ENCODE data around the gene FBXL7. TPM values are rescaled to one million over a fixed set of nuclear protein-coding genes. Genes with fewer than 3 reads are reported as not detected.

Gene FBXL7
- total RNA-seq, 2 experiments from 2014 or later, result not detected

DNA sequence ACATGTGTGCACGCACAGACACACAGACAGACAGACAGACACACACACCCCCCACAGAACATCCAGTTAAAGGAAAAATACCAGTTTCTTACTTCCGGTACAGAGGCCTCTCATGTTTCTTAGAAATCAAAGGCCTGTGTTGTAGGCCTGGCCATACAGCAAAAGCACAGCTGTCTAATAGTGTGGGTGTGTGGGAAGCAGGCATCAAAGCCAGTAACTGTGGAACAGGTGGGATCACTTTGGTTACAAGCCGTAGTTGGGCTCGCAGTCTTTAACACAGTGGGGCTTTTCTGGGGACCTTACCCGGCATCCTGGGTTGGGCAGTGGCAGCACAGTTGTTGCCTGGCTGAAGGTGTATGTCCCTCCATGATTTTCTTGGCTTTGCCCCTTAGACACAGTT is 55.2 kb downstream of the FBXL7 start:
- Histone ChIP-seq H3K9me2 (ENCODE audit: insufficient read depth, low read length) (no peaks in the 10 kb centered on the region), H3K4me2 (ENCODE audit: low read length) (no peak overlapping the region), H4K20me1 (ENCODE audit: insufficient read depth, low read length) (no peaks in the 10 kb centered on the region), H3K4me1 (ENCODE audit: insufficient read depth, low read length, poor library complexity, severe bottlenecking) (no peaks in the 10 kb centered on the region), H3K79me2 (ENCODE audit: insufficient read depth, low read depth, low read length) (no peaks in the 10 kb centered on the region), H3K9me3 (ENCODE audit: low read length) (no peaks in the 10 kb centered on the region), H3K4me3 (ENCODE audit: low read depth, low read length, poor library complexity, severe bottlenecking) (no peak overlapping the region), H2AFZ (ENCODE audit: low read length) (no peak overlapping the region), H3K27ac (ENCODE audit: low read depth, low read length, poor library complexity, severe bottlenecking) (no peak overlapping the region), H3K36me3 (ENCODE audit: insufficient read depth, low read length) (no peaks in the 10 kb centered on the region)
- BruUV-seq (replicated peaks), result no TSS peak
- intact Hi-C loops (cut with micrococcal nuclease; ENCODE audit: unreplicated experiment), result no loop called here
- ChIA-PET POLR2A (no interaction called here), CTCF (ENCODE audit: unreplicated experiment) (no interaction called here)
- DNase-seq (ENCODE audit: low spot score), result no peak
- TF ChIP-seq, protein P1, sequence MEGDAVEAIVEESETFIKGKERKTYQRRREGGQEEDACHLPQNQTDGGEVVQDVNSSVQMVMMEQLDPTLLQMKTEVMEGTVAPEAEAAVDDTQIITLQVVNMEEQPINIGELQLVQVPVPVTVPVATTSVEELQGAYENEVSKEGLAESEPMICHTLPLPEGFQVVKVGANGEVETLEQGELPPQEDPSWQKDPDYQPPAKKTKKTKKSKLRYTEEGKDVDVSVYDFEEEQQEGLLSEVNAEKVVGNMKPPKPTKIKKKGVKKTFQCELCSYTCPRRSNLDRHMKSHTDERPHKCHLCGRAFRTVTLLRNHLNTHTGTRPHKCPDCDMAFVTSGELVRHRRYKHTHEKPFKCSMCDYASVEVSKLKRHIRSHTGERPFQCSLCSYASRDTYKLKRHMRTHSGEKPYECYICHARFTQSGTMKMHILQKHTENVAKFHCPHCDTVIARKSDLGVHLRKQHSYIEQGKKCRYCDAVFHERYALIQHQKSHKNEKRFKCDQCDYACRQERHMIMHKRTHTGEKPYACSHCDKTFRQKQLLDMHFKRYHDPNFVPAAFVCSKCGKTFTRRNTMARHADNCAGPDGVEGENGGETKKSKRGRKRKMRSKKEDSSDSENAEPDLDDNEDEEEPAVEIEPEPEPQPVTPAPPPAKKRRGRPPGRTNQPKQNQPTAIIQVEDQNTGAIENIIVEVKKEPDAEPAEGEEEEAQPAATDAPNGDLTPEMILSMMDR (conservative IDR thresholded peaks at IDR 0.05; ENCODE audit: low read length), result no peak
- no peak for TF ChIP-seq EZH2phosphoT487 (IDR thresholded peaks at IDR 0.05; ENCODE audit: borderline replicate concordance, low read depth, low read length)

DNA sequence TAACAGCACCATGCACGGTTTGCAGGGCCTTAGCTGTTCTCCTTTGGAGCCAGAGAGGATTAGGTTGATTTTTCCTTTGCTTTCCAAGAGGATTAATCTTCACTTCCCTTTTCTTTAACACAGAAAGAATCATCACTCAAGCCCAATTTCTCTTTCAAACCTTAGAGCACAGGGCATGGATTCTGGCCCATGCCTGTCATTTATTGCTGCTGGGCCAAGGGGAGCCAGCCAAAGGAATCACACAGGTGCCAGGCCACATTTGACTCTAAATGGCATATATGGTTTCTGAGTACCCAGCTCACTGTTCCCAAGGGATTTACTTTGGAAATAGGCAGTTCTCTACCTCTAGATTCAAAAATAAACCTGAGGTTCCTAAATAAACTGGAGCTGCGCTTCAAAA is 58.3 kb downstream of the FBXL7 start:
- DNase-seq (ENCODE audit: low spot score), result no peak
- Histone ChIP-seq H4K20me1 (ENCODE audit: insufficient read depth, low read length) (no peaks in the 10 kb centered on the region), H3K9me2 (ENCODE audit: insufficient read depth, low read length) (no peaks in the 10 kb centered on the region), H3K4me3 (ENCODE audit: low read depth, low read length, poor library complexity, severe bottlenecking) (no peak overlapping the region), H3K79me2 (ENCODE audit: insufficient read depth, low read depth, low read length) (no peaks in the 10 kb centered on the region), H3K36me3 (ENCODE audit: insufficient read depth, low read length) (no peaks in the 10 kb centered on the region), H3K4me1 (ENCODE audit: insufficient read depth, low read length, poor library complexity, severe bottlenecking) (no peaks in the 10 kb centered on the region), H3K27ac (ENCODE audit: low read depth, low read length, poor library complexity, severe bottlenecking) (no peak overlapping the region), H3K4me2 (ENCODE audit: low read length) (no peak overlapping the region), H2AFZ (ENCODE audit: low read length) (no peak overlapping the region), H3K9me3 (ENCODE audit: low read length) (no peaks in the 10 kb centered on the region)
- intact Hi-C loops (cut with micrococcal nuclease; ENCODE audit: unreplicated experiment), result no loop called here
- ChIA-PET POLR2A (no interaction called here), CTCF (ENCODE audit: unreplicated experiment) (no interaction called here)
- BruUV-seq (replicated peaks), result no TSS peak
- TF ChIP-seq, protein P1 (conservative IDR thresholded peaks at IDR 0.05; ENCODE audit: low read length), result no peak
- no peak for TF ChIP-seq EZH2phosphoT487 (IDR thresholded peaks at IDR 0.05; ENCODE audit: borderline replicate concordance, low read depth, low read length)

DNA sequence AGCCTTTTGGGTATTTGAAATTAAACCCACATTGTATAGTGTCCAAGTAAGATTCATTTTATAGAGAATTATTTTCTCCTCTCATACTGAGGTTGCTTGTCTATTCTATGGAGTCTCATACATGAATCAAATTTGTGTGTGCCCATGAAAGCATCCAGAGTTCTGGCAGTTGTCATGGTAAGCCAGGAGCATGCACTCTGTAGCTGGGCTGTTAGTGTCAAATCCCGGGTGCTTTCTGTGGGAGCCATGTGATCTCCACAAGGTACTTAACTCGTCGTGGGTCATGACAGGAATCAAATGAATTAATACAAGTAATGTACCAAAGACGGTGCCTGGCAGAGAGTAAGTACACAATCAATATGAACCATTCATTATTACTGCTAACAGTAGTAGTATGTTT is 58.7 kb downstream of the FBXL7 start:
- Histone ChIP-seq H3K36me3 (ENCODE audit: insufficient read depth, low read length) (no peaks in the 10 kb centered on the region), H2AFZ (ENCODE audit: low read length) (no peak overlapping the region), H3K27ac (ENCODE audit: low read depth, low read length, poor library complexity, severe bottlenecking) (no peak overlapping the region), H3K9me3 (ENCODE audit: low read length) (no peaks in the 10 kb centered on the region), H3K79me2 (ENCODE audit: insufficient read depth, low read depth, low read length) (no peaks in the 10 kb centered on the region), H3K4me2 (ENCODE audit: low read length) (no peak overlapping the region), H4K20me1 (ENCODE audit: insufficient read depth, low read length) (no peaks in the 10 kb centered on the region), H3K4me3 (ENCODE audit: low read depth, low read length, poor library complexity, severe bottlenecking) (no peak overlapping the region), H3K4me1 (ENCODE audit: insufficient read depth, low read length, poor library complexity, severe bottlenecking) (no peaks in the 10 kb centered on the region), H3K9me2 (ENCODE audit: insufficient read depth, low read length) (no peaks in the 10 kb centered on the region)
- CTCF ChIA-PET (ENCODE audit: unreplicated experiment), result no interaction called here
- POLR2A ChIA-PET, result no interaction called here
- no peak for DNase-seq (ENCODE audit: low spot score)
- BruUV-seq (replicated peaks), result no TSS peak
- intact Hi-C loops (cut with micrococcal nuclease; ENCODE audit: unreplicated experiment), result no loop called here
- no peak for TF ChIP-seq EZH2phosphoT487 (IDR thresholded peaks at IDR 0.05; ENCODE audit: borderline replicate concordance, low read depth, low read length)
